HG02973 (cell line): Measurements from ENCODE around the gene PRKAR1B.
"Not testable (repeated sequence)": the region's sequence is repeated elsewhere in the genome, so short reads cannot be mapped to it uniquely, and the experiment has no call there.

Source experiments
- ATAC-seq: cut with Tn5 transposase; IDR thresholded peaks from one replicate; pipeline ENCODE4 v1.9.1; 2021; ENCODE audit warnings: moderate library complexity; ENCODE audit not compliant: unreplicated experiment

Gene PRKAR1B

GRCh38 chr7:757741-758163 lies 30.7 kb upstream of the PRKAR1B start:
- ATAC-seq = no peak

- ATAC-seq = no peak
Measured at GRCh38 chr7:756928-757560, 30.0 kb upstream of the PRKAR1B start.

- no peak for ATAC-seq
Measured at GRCh38 chr7:756231-756927, 29.3 kb upstream of the PRKAR1B start.

DNA sequence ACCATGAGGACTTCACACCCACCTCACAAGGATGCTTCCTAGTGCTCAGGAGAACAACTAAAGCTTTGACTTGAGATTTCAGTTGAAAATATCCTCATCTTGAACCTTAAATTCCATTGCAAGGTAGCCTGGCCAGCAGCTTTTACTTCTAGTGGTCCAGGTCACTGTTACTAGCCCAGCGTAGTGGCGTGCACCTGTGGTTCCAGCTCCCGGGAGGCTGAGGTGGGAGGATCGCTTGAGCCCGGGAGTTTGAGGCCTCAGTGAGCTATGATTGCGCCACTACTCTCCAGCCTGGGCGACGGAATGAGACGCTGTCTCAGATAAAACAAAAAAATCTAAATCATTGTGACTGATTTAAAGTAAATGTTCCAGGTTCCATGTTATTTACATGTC lies 28.3 kb upstream of the PRKAR1B start:
- no peak for ATAC-seq

GRCh38 chr7:754531-755412 lies 27.7 kb upstream of the PRKAR1B start:
- ATAC-seq = no peak

GRCh38 chr7:753190-753589 lies 26.1 kb upstream of the PRKAR1B start:
- ATAC-seq = no peak

- not testable (repeated sequence) for ATAC-seq
Measured at GRCh38 chr7:752256-752655, 25.2 kb upstream of the PRKAR1B start.

- no peak for ATAC-seq
Measured at GRCh38 chr7:751826-752225, 24.7 kb upstream of the PRKAR1B start.

DNA sequence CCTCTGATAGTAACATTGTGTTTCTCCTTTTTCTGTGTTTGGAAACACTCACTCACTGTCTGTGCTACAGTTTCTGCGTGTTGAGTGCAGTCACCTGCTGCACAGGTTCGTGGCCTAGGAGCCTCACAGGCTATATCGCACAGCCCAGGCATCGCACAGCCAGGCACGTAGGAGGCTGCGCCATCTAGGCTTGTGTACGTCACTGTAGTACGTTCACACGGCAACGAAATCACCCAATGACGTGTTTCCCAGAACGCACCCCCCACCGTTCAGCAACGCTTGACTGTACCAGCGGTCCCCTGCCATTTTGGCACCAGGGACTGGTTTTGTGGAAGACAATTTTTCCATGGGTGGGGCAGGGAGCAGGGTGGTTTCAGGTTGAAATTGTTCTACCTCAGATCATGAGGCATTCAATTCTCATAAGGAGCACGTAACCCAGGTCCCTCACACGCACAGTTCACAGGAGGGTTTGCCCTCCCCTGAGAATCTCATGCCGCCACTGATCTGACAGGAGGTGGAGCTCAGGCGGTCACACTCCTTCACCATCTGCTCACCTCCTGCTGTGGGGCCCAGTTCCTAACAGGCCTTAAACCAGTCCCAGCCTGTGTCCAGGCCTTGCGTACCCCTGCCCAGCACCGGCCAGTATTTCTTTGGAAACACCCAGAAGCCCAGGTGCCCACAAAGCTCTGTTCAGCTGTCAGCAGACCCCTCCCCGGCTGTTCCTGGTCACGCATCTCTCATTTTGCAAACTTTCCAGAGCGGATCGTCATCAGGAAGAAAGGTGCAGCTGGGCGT lies 23.2 kb upstream of the PRKAR1B start:
- no peak for ATAC-seq

- ATAC-seq = no peak
Measured at GRCh38 chr7:749140-749551, 22.1 kb upstream of the PRKAR1B start.

GRCh38 chr7:748446-748845 lies 21.4 kb upstream of the PRKAR1B start:
- ATAC-seq = no peak

DNA sequence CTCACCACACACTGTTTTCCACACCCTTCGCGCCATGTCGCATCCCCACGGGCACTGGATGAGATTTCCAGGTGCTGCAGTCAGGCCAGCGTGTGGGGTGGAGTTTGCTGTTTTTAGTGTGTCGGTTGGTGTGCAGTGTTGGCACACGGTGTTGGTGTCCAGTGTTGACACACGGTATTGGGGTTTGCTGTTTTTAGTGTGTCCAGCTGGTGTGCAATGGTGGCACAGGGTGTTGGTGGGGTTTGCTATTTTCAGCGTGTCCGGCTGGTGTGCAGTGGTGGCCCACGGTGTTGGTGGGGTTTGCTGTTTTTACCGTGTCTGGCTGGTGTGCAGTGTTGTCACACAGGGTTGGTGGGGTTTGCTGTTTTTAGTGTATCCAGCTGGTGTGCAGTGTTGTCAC lies 20.1 kb upstream of the PRKAR1B start:
- no peak for ATAC-seq

DNA sequence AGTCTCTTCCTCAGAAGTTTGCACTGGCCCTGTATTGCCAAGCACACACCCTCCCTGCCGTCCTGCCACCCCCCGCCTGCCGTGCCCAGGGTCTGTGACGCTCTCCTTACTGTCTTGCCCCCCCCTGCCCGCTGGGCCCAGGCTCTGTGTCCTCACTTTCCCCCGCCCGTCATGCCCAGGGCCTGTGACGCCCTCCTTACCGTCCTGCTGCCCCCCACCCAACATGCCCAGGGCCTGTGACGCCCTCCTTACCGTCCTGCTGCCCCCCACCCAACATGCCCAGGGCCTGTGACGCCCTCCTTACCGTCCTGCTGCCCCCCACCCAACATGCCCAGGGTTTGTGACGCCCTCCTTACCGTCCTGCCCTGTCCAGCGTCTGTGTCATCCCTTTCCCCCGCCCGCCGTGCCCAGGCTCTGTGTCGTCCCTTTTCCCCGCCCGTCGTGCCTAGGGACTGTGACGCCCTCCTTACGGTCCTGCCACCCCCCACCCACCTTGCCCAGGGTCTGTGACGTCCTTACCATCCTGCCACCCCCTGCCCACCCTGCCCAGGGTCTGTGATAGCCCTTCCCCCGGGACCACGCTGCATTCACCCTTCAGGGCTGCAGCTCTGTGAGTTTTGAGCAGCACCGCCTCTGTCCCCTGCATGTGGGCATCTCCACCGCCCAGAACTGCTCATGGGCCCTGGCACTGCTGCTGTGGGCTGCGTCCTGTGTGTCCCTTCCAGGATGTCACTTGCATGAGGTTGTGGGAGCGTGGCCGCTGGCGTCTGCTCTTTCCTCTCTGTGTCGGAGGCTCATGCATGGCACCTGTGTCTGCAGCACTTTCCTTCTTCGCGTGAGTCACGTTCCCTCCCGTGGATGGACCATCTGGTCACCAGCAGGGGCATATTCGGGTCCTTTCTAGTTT lies 19.3 kb upstream of the PRKAR1B start:
- ATAC-seq = no peak

DNA sequence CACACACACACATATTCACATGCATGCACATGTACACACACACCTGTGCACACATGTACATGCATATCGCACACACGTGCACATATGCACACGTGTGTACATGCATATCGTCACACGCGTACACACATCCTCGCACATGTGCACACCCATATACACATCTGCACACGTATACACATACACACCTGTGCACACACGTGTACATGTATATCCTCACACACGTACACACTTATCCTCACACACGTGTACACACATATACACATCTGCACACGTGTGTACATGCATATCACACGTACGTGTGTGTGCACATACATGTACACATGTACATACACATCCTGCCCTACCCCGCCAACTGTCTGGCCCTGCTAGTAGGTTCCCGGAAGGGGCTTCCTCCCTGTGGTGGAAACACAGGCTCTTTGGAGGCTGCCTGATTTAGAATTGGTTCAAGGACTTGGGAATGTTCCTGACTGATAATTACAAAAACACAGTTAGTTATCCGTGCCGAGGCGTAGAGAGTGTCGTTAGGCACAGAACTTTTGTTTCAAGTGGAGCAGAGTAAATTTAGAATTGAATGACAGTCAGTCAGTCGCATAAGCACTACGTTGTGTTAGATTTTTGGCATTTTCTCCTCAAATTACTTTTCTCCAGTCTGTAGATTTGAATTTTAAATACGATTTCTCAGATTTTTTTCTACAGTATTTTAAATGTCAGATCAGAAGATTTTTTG lies 18.5 kb upstream of the PRKAR1B start:
- ATAC-seq = no peak

DNA sequence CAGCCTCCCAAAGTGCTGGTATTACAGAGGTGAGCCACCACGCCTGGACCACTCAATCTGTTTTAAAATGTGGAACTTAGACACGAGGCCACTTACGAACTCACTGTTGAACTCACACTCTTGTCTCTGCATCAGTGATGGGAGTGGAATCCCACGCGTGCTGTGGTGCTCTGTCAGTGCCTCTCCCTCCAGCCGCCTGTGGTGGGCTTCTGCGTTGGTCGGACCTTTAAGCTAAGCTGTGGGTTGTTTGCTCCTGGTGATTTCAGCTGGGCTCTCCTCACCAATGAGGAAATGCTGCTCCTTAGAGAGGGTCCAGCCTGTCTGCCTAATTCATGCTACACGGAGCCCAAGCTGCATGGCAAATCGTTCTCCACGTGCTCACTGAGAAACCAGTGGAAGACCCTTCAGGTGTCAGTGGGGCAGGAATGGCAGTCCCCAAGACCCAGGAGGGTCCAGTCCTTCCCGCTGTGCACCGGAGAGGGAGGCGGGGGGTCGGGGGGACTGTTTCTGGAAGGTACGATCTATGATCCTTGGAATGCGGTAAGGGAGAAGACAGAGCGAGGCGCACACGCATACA lies 17.9 kb upstream of the PRKAR1B start:
- ATAC-seq = no peak

DNA sequence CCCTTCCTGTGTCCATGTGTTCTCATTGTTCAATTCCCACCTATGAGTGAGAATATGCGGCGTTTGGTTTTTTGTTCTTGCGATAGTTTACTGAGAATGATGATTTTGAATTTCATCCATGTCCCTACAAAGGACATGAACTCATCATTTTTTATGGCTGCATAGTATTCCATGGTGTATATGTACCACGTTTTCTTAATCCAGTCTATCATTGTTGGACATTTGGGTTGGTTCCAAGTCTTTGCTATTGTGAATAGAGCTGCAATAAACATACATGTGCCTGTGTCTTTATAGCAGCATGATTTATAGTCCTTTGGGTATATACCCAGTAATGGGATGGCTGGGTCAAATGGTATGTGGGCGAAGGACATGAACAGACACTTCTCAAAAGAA lies 17.0 kb upstream of the PRKAR1B start:
- not testable (repeated sequence) for ATAC-seq

- not testable (repeated sequence) for ATAC-seq
Measured at GRCh38 chr7:743341-744127, 16.5 kb upstream of the PRKAR1B start.

GRCh38 chr7:742791-743190 lies 15.7 kb upstream of the PRKAR1B start:
- ATAC-seq = no peak
